Peyer's patch (tissue), 4 donors: ENCODE measurements around the gene MISP3.

Experiments
- CTCF ChIP-seq, 6 experiments: fragments of 450-650 bp in 4 of 6; fragments of 200-600 bp in 2 of 6; sonication (generic) in 1 of 6; IDR thresholded peaks; one replicate each; pipeline ENCODE4 v1.5.1; 2017 to 2019; ENCODE audit warnings: antibody characterized with exemption in 6 of 6, mild to moderate bottlenecking in 3 of 6, moderate library complexity in 1 of 6
- POLR2A ChIP-seq, 2 donors: fragments of 450-650 bp; IDR thresholded peaks; one replicate each; pipeline ENCODE4 v1.5.1; 2017; ENCODE audit warnings: antibody characterized with exemption in 2 of 2, mild to moderate bottlenecking in 2 of 2, moderate library complexity in 2 of 2

- TF ChIP-seq CTCF (IDR thresholded peaks at IDR 0.05): no peak
- TF ChIP-seq POLR2A (IDR thresholded peaks at IDR 0.05): no peak
These were observed 17.9 kb upstream of the MISP3 start for GRCh38 chr19:14054721-14055120.
